ENCODE data around the gene FAM114A1.

- TF ChIP-seq CTCF (IDR thresholded peaks at IDR 0.05; ENCODE audit: insufficient read depth, low read depth, low read length) (no peak), EZH2 (IDR thresholded peaks at IDR 0.05; ENCODE audit: insufficient read depth, low read length) (no peak)
These were observed 10.1 kb upstream of the FAM114A1 start for GRCh38 chr4:38857354-38858096.
